Neural progenitor cell (in vitro differentiated cells): ENCODE results near the gene GPC4. TPM values are rescaled to one million over a fixed set of nuclear protein-coding genes. Genes with fewer than 3 reads are reported as not detected.

Experiments used
- DNase-seq: peaks from one replicate; pipeline ENCODE4 v3.0.0-alpha.2; 2016; ENCODE audit warnings: low spot score
- H2AFZ ChIP-seq: fragments of 200-600 bp; sonication (generic); replicated peaks from 2 replicates; pipeline ENCODE4 v1.6.1; 2016; ENCODE audit warnings: antibody characterized with exemption
- H3F3A ChIP-seq: fragments of 200-600 bp; sonication (generic); 2 replicates; pipeline ENCODE4 v1.6.1; 2016; ENCODE audit warnings: antibody characterized with exemption, low read depth
- H3K27ac ChIP-seq: fragments of 200-600 bp; sonication (generic); 2 replicates; pipeline ENCODE4 v1.5.1; 2016; ENCODE audit warnings: mild to moderate bottlenecking
- H3K27me3 ChIP-seq: fragments of 200-600 bp; sonication (generic); 2 replicates; pipeline ENCODE4 v1.6.1; 2016; ENCODE audit warnings: mild to moderate bottlenecking, moderate library complexity
- H3K36me3 ChIP-seq: fragments of 200-600 bp; sonication (generic); 2 replicates; pipeline ENCODE4 v1.5.1; 2016
- H3K4me1 ChIP-seq: fragments of 200-600 bp; sonication (generic); 2 replicates; pipeline ENCODE4 v1.6.1; 2016; ENCODE audit warnings: mixed run types
- H3K4me2 ChIP-seq: fragments of 200-600 bp; sonication (generic); 2 replicates; pipeline ENCODE4 v1.6.1; 2016
- H3K4me3 ChIP-seq: fragments of 200-600 bp; sonication (generic); 2 replicates; pipeline ENCODE4 v1.5.1; 2016
- H3K79me2 ChIP-seq: fragments of 200-600 bp; sonication (generic); 2 replicates; pipeline ENCODE4 v1.6.1; 2016; ENCODE audit warnings: low read depth
- H3K9ac ChIP-seq: fragments of 200-600 bp; sonication (generic); 2 replicates; pipeline ENCODE4 v1.6.1; 2016
- H3K9me3 ChIP-seq: fragments of 200-600 bp; sonication (generic); 2 replicates; pipeline ENCODE4 v1.5.1; 2016; ENCODE audit warnings: low read depth
- H4K20me1 ChIP-seq: fragments of 200-600 bp; sonication (generic); 2 replicates; pipeline ENCODE4 v1.6.1; 2016; ENCODE audit warnings: low read depth
- H3K27ac Mint-ChIP-seq: 3 replicates; pipeline ENCODE4 v1.8.0; 2021; ENCODE audit warnings: mixed read lengths
- H3K27me3 Mint-ChIP-seq: 2 replicates; pipeline ENCODE4 v1.8.0; 2022; ENCODE audit warnings: low read depth, mild to moderate bottlenecking, inconsistent platforms, moderate library complexity, mixed read lengths; ENCODE audit not compliant: insufficient read depth
- H3K36me3 Mint-ChIP-seq: 3 replicates; pipeline ENCODE4 v1.8.0; 2021; ENCODE audit warnings: mixed read lengths
- H3K4me1 Mint-ChIP-seq: 3 replicates; pipeline ENCODE4 v1.8.0; 2021; ENCODE audit warnings: mixed read lengths
- H3K4me3 Mint-ChIP-seq: 3 replicates; pipeline ENCODE4 v1.8.0; 2021; ENCODE audit warnings: mild to moderate bottlenecking, moderate library complexity, mixed read lengths
- H3K9me3 Mint-ChIP-seq: 3 replicates; pipeline ENCODE4 v1.8.0; 2020; ENCODE audit warnings: mixed read lengths
- EZH2 ChIP-seq: fragments of 200-600 bp; sonication (generic); IDR thresholded peaks from 2 replicates; pipeline ENCODE4 v1.6.1; 2017; ENCODE audit warnings: antibody characterized with exemption, mild to moderate bottlenecking, moderate library complexity
- EZH2phosphoT487 ChIP-seq: fragments of 200-600 bp; sonication (generic); IDR thresholded peaks from 2 replicates; pipeline ENCODE4 v1.6.1; 2017; ENCODE audit warnings: antibody characterized with exemption
- total RNA-seq: library from RNA; depleted of rRNA; stranded (reverse); fragments of >200 nt; gene quantifications from 2 replicates; pipeline ENCODE4 v1.2.3, GENCODE V29; 2015; ENCODE audit warnings: low replicate concordance
- TF ChIP-seq, protein P1 (sequence below): fragments of 200-600 bp; sonication (generic); IDR thresholded peaks from 2 replicates; pipeline ENCODE4 v1.5.1; 2017; ENCODE audit warnings: antibody characterized with exemption, mild to moderate bottlenecking

GPC4 gene
- total RNA-seq, 1 donor from 2014 or later: 23.6 TPM

DNA sequence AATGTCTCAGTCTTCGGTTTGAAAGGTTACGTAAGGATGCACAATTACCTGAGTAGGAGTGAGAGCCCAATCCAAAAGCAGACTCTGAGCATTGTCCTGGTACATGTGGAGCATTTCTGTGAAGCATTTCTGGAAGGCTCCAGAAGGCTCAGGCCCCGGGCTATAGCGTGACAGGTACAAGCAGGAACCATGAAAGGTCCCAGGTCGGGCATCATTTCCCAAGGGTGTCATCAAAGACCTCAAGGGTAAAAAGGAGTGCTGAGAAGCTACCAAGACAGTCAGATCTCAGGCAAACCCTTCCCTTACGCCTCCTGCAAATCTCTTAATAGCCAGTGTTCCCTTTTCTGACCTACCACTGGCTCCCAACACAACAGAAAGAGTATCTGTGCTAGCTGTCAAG lies 30.8 kb downstream of the GPC4 start:
- H3K4me1 Mint-ChIP-seq: peaks cover 43% of the 10 kb centered on the region
- peaks cover 10% of the 10 kb centered on the region for H3K36me3 Mint-ChIP-seq
- no peaks in the 10 kb centered on the region for H3K9me3 ChIP-seq

DNA sequence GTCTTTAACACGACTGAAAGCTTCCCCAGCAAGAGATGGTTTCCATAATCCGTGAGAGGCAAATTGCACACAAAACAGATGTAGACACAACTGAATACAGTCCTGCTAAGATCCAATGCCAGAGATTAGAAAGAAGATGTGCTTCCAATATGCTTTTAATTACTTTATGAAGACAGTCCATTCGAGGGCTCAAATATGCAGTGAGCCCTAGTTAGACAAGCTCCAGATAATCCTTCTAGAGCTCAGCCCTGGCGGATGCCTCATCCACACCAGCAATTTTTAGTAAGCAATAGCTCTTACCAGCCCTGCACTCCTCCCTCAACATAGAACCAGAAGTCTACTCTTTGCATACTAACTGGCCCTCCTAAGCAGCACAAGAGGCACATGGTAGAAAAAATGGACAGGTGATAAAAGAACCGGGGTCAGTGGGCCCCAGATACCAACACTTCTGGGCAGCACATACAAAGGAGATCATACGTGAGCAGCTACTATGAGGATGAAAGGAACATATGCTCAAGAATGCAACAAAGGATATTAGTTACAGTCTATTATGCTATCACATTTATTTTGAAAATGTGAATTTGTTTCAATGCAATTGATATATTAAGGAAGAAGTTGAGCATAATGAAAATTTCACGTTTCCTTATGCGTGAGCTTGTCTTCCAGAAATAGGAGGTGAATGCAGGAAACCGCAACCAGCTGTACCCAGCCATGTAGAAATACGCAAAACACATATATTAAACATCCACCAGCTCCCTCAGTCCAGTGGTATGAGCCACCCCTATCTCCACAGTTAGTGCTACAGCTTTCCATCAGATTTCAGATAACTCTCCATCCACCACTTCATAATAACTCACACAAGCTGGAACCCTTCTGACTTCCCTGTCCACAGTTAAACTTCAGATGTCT lies 34.3 kb downstream of the GPC4 start:
- Histone ChIP-seq H3K4me2 (no peak overlapping the region), H4K20me1 (peaks cover 26% of the 10 kb centered on the region), H3K79me2 (peaks cover 81% of the 10 kb centered on the region), H3K4me3 (no peak overlapping the region), H3K9me3 (no peaks in the 10 kb centered on the region), H3K4me1 (peaks cover 8% of the 10 kb centered on the region), H3K9ac (no peak overlapping the region), H3K27me3 (no peaks in the 10 kb centered on the region), H2AFZ (no peak overlapping the region), H3F3A (peaks cover 11% of the 10 kb centered on the region), H3K36me3 (no peaks in the 10 kb centered on the region), H3K27ac (no peak overlapping the region)
- H3K9me3 Mint-ChIP-seq: no peaks in the 10 kb centered on the region
- no peak overlapping the region for H3K27ac Mint-ChIP-seq
- peaks cover 14% of the 10 kb centered on the region for H3K36me3 Mint-ChIP-seq
- no peak overlapping the region for H3K4me3 Mint-ChIP-seq
- no peak for DNase-seq
- TF ChIP-seq EZH2: no peak
- TF ChIP-seq, protein P1, sequence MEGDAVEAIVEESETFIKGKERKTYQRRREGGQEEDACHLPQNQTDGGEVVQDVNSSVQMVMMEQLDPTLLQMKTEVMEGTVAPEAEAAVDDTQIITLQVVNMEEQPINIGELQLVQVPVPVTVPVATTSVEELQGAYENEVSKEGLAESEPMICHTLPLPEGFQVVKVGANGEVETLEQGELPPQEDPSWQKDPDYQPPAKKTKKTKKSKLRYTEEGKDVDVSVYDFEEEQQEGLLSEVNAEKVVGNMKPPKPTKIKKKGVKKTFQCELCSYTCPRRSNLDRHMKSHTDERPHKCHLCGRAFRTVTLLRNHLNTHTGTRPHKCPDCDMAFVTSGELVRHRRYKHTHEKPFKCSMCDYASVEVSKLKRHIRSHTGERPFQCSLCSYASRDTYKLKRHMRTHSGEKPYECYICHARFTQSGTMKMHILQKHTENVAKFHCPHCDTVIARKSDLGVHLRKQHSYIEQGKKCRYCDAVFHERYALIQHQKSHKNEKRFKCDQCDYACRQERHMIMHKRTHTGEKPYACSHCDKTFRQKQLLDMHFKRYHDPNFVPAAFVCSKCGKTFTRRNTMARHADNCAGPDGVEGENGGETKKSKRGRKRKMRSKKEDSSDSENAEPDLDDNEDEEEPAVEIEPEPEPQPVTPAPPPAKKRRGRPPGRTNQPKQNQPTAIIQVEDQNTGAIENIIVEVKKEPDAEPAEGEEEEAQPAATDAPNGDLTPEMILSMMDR: no peak
- TF ChIP-seq EZH2phosphoT487: no peak
- peaks cover 2% of the 10 kb centered on the region for H3K27me3 Mint-ChIP-seq
- peaks cover 51% of the 10 kb centered on the region for H3K4me1 Mint-ChIP-seq

More for the DNA sequence above, 30.8 kb downstream of the GPC4 start:
- H3K27me3 ChIP-seq: no peaks in the 10 kb centered on the region
- H3K36me3 ChIP-seq: no peaks in the 10 kb centered on the region
- Mint-ChIP-seq H3K4me3 (no peak overlapping the region), H3K27me3 (no peaks in the 10 kb centered on the region), H3K27ac (no peak overlapping the region), H3K9me3 (no peaks in the 10 kb centered on the region)
- peaks cover 4% of the 10 kb centered on the region for H3F3A ChIP-seq
- H3K4me1 ChIP-seq: peaks cover 11% of the 10 kb centered on the region
- H3K79me2 ChIP-seq: peaks cover 90% of the 10 kb centered on the region
- no peak overlapping the region for H3K4me3 ChIP-seq
- no peak overlapping the region for H3K27ac ChIP-seq
- no peak overlapping the region for H2AFZ ChIP-seq
- DNase-seq: no peak
- H4K20me1 ChIP-seq: peaks cover 16% of the 10 kb centered on the region
- H3K9ac ChIP-seq: no peak overlapping the region
- no peak for TF ChIP-seq EZH2phosphoT487
- TF ChIP-seq, protein P1: no peak
- no peak for TF ChIP-seq EZH2
- no peak overlapping the region for H3K4me2 ChIP-seq

DNA sequence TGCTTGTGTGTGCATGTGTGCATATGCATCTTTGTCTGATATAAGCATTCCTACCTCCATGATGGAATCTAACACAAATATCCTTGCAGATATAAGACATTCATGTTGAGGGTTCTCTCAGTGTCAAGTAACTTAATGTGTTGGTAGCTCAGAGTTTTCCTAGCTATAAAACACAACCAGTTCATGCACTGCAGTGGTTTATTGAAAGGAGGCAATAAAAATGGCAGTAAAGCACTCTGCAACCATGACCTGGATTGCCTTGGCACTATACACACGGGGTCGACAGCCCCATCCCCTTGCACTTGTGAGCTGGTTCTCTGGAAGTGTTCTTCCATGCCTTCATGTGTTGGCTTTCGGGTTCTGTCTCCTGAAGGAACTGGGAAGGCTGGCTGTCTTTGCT lies 38.9 kb downstream of the GPC4 start:
- Histone ChIP-seq H3K4me2 (no peak overlapping the region), H3K4me3 (no peak overlapping the region), H3K27me3 (no peaks in the 10 kb centered on the region), H3K4me1 (peaks cover 4% of the 10 kb centered on the region), H3F3A (peaks cover 7% of the 10 kb centered on the region), H3K27ac (no peak overlapping the region), H3K9ac (no peak overlapping the region), H2AFZ (no peak overlapping the region), H4K20me1 (peaks cover 32% of the 10 kb centered on the region), H3K79me2 (peaks cover 71% of the 10 kb centered on the region), H3K9me3 (no peaks in the 10 kb centered on the region), H3K36me3 (no peaks in the 10 kb centered on the region)
- DNase-seq: no peak
- Mint-ChIP-seq H3K36me3 (peaks cover 7% of the 10 kb centered on the region), H3K4me3 (no peak overlapping the region), H3K9me3 (no peaks in the 10 kb centered on the region), H3K27me3 (peaks cover 2% of the 10 kb centered on the region), H3K4me1 (peaks cover 73% of the 10 kb centered on the region), H3K27ac (peak overlapping the region; percentile 79)
- TF ChIP-seq, protein P1: no peak
- TF ChIP-seq EZH2phosphoT487: no peak
- no peak for TF ChIP-seq EZH2
